Epithelial cell of esophagus (primary cell): ENCODE measurements around the gene CHD9NB.

ENCODE experiments used
- DNase-seq: peaks from one replicate; pipeline ENCODE4 v3.0.0; 2010; ENCODE audit warnings: low read depth
- H3K4me3 ChIP-seq: 2 replicates; pipeline ENCODE4 v1.5.1; 2011; ENCODE audit warnings: mild to moderate bottlenecking, low read length, control low read depth
- TF ChIP-seq, protein P1 (sequence below): IDR thresholded peaks from 2 replicates; pipeline ENCODE4 v1.5.1; 2011; ENCODE audit warnings: low read depth, mild to moderate bottlenecking, low read length, control low read depth, inconsistent platforms; ENCODE audit not compliant: insufficient read depth; ENCODE audit errors: missing control alignments

The CHD9NB gene

GRCh38 chr16:53094013-53094630 is 41.4 kb upstream of the CHD9NB start:
- no peak overlapping the region for H3K4me3 ChIP-seq
- TF ChIP-seq, protein P1, sequence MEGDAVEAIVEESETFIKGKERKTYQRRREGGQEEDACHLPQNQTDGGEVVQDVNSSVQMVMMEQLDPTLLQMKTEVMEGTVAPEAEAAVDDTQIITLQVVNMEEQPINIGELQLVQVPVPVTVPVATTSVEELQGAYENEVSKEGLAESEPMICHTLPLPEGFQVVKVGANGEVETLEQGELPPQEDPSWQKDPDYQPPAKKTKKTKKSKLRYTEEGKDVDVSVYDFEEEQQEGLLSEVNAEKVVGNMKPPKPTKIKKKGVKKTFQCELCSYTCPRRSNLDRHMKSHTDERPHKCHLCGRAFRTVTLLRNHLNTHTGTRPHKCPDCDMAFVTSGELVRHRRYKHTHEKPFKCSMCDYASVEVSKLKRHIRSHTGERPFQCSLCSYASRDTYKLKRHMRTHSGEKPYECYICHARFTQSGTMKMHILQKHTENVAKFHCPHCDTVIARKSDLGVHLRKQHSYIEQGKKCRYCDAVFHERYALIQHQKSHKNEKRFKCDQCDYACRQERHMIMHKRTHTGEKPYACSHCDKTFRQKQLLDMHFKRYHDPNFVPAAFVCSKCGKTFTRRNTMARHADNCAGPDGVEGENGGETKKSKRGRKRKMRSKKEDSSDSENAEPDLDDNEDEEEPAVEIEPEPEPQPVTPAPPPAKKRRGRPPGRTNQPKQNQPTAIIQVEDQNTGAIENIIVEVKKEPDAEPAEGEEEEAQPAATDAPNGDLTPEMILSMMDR: no peak
- peak; percentile 68 for DNase-seq

- TF ChIP-seq, protein P1: no peak
- no peak for DNase-seq
- H3K4me3 ChIP-seq: no peak overlapping the region
Measured at GRCh38 chr16:53093162-53093744, 40.6 kb upstream of the CHD9NB start.

GRCh38 chr16:53092284-53092683 is 39.6 kb upstream of the CHD9NB start:
- no peak for DNase-seq
- no peak overlapping the region for H3K4me3 ChIP-seq
- TF ChIP-seq, protein P1: no peak

DNA sequence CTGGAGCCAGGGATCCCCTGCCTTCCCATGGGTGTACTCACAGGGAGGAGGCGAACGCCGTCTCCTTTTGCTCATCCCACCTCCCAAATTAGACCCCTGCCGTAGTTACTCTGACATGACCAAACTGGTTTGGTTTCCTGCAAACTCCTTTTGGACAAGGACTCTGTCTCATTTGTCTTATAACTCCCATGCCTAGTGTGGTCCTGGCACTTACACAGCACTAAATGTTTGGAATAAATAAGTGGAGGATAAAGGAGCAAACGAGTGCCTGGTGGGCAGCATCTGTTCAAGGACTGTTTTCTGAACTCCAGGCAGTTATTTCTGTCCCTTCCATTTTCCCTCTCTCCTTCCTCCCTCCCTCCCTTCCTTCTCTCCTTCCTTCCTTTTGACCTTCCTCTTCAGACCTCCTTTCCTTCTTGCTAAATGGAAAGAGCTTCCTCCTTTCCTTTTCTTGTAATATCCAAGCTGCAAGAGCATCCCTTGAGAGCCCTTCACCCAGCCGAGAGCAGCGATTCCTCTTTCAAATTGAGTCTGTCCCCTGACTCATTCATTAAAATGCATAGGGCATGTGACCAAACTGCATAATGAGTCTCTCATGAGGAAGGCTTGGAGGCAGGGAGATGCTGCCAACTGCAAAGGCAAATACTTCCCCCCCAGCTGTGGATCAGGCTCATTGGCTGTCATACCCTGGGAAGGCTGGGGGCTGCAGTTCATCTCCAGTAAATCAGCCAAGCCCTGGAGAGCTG is 38.9 kb upstream of the CHD9NB start:
- DNase-seq: peak; percentile 72
- TF ChIP-seq, protein P1: no peak
- no peak overlapping the region for H3K4me3 ChIP-seq

- H3K4me3 ChIP-seq: no peak overlapping the region
- TF ChIP-seq, protein P1: no peak
- DNase-seq: peak; percentile 43
Measured at GRCh38 chr16:53090591-53091411, 38.1 kb upstream of the CHD9NB start.

GRCh38 chr16:53090286-53090590 is 37.5 kb upstream of the CHD9NB start:
- TF ChIP-seq, protein P1: no peak
- H3K4me3 ChIP-seq: no peak overlapping the region

More at GRCh38 chr16:53090286-53090590, 37.5 kb upstream of the CHD9NB start:
- no peak for DNase-seq
